ENCODE measurements around the gene CD40. TPM values are rescaled to one million over a fixed set of nuclear protein-coding genes. Genes with fewer than 3 reads are reported as not detected.

CD40 gene
- total RNA-seq, 4 donors from 2014 or later = 15.0 to 33.4 (median 23.2) TPM

GRCh38 chr20:46114449-46114848 lies 3.7 kb upstream of the CD40 start:
- TF ChIP-seq CTCF (IDR thresholded peaks at IDR 0.05) = no peak
- ATAC-seq (ENCODE audit: low FRiP score) (no peak), DNase-seq (ENCODE audit: low spot score) (no peak)

GRCh38 chr20:46118481-46119020 lies 437 bp downstream of the CD40 start:
- no peak for DNase-seq (ENCODE audit: low spot score)
- TF ChIP-seq CTCF (IDR thresholded peaks at IDR 0.05) = no peak
- ATAC-seq (ENCODE audit: low FRiP score) = peak; percentile 49

- DNase-seq (ENCODE audit: low spot score) (no peak), ATAC-seq (ENCODE audit: low FRiP score) (no peak)
- no peak for TF ChIP-seq CTCF (IDR thresholded peaks at IDR 0.05)
These were observed 973 bp downstream of the CD40 start for GRCh38 chr20:46119028-46119546.

GRCh38 chr20:46119547-46119946 lies 1.4 kb downstream of the CD40 start:
- ATAC-seq (ENCODE audit: low FRiP score) (no peak), DNase-seq (ENCODE audit: low spot score) (no peak)
- TF ChIP-seq CTCF (IDR thresholded peaks at IDR 0.05) = no peak

- no peak for TF ChIP-seq CTCF (IDR thresholded peaks at IDR 0.05)
- DNase-seq (ENCODE audit: low spot score) (no peak), ATAC-seq (ENCODE audit: low FRiP score) (no peak)
These were observed 2.0 kb downstream of the CD40 start for GRCh38 chr20:46120136-46120535.

GRCh38 chr20:46121184-46121930 lies 3.2 kb downstream of the CD40 start:
- no peak for TF ChIP-seq CTCF (IDR thresholded peaks at IDR 0.05)
- DNase-seq (ENCODE audit: low spot score) = no peak
- ATAC-seq (ENCODE audit: low FRiP score) = no peak

GRCh38 chr20:46122071-46122470 lies 4.0 kb downstream of the CD40 start:
- TF ChIP-seq CTCF (IDR thresholded peaks at IDR 0.05) = no peak
- DNase-seq (ENCODE audit: low spot score) (no peak), ATAC-seq (ENCODE audit: low FRiP score) (no peak)

Measured in omental fat pad (tissue), 4 donors.